Osteoblast (primary cell): ENCODE data around the gene IL37. TPM values are rescaled to one million over a fixed set of nuclear protein-coding genes. Genes with fewer than 3 reads are reported as not detected.
A peak's percentile ranks its signal among the peaks of the same experiment; 100 is the strongest.

ENCODE experiments used
- DNase-seq: peaks from one replicate; pipeline ENCODE4 v3.0.0; 2011; ENCODE audit warnings: low spot score, mixed read lengths; ENCODE audit not compliant: insufficient read length; ENCODE audit errors: missing footprints
- H2AFZ ChIP-seq: 2 replicates; pipeline ENCODE4 v1.6.0; 2011; ENCODE audit warnings: mild to moderate bottlenecking, low read length
- H3K27ac ChIP-seq: 2 replicates; pipeline ENCODE4 v1.5.1; 2011; ENCODE audit warnings: mild to moderate bottlenecking, low read depth, low read length, moderate library complexity
- H3K27me3 ChIP-seq: 2 replicates; pipeline ENCODE4 v1.6.0; 2012; ENCODE audit warnings: mild to moderate bottlenecking, control low read depth, inconsistent platforms, low read length, moderate library complexity; ENCODE audit not compliant: insufficient read depth
- H3K36me3 ChIP-seq: 2 replicates; pipeline ENCODE4 v1.5.1; 2011; ENCODE audit warnings: mild to moderate bottlenecking, low read length, control low read depth, moderate library complexity; ENCODE audit not compliant: insufficient read depth
- H3K4me1 ChIP-seq: 2 replicates; pipeline ENCODE4 v1.5.1; 2011; ENCODE audit warnings: mild to moderate bottlenecking, low read length, control low read depth, moderate library complexity; ENCODE audit not compliant: insufficient read depth
- H3K4me2 ChIP-seq: 2 replicates; pipeline ENCODE4 v1.6.0; 2011; ENCODE audit warnings: mild to moderate bottlenecking, low read length; ENCODE audit not compliant: insufficient read depth
- H3K4me3 ChIP-seq: fragments of 200-600 bp; sonication (generic); 3 replicates; pipeline ENCODE4 v1.5.1; 2012; ENCODE audit warnings: mild to moderate bottlenecking, low read length, inconsistent platforms; ENCODE audit not compliant: insufficient read depth
- H3K79me2 ChIP-seq: 2 replicates; pipeline ENCODE4 v1.6.0; 2012; ENCODE audit warnings: mild to moderate bottlenecking, low read length, control low read depth, inconsistent platforms; ENCODE audit not compliant: insufficient read depth
- H3K9me3 ChIP-seq: 2 replicates; pipeline ENCODE4 v1.5.1; 2011; ENCODE audit warnings: low read depth, low read length, control low read depth
- H4K20me1 ChIP-seq: 2 replicates; pipeline ENCODE4 v1.6.0; 2012; ENCODE audit warnings: mild to moderate bottlenecking, low read length, control low read depth; ENCODE audit not compliant: insufficient read depth
- total RNA-seq: library from RNA; depleted of rRNA; stranded (reverse); fragments of >200 nt; gene quantifications from 2 replicates; pipeline ENCODE4 v1.2.3, GENCODE V29; 2012
- TF ChIP-seq, protein P1 (sequence below): IDR thresholded peaks from 2 replicates; pipeline ENCODE4 v1.5.1; 2011; ENCODE audit warnings: mild to moderate bottlenecking, low read depth, low read length, moderate library complexity; ENCODE audit errors: extremely low read depth

Gene IL37
- total RNA-seq, 1 donor: not detected

DNA sequence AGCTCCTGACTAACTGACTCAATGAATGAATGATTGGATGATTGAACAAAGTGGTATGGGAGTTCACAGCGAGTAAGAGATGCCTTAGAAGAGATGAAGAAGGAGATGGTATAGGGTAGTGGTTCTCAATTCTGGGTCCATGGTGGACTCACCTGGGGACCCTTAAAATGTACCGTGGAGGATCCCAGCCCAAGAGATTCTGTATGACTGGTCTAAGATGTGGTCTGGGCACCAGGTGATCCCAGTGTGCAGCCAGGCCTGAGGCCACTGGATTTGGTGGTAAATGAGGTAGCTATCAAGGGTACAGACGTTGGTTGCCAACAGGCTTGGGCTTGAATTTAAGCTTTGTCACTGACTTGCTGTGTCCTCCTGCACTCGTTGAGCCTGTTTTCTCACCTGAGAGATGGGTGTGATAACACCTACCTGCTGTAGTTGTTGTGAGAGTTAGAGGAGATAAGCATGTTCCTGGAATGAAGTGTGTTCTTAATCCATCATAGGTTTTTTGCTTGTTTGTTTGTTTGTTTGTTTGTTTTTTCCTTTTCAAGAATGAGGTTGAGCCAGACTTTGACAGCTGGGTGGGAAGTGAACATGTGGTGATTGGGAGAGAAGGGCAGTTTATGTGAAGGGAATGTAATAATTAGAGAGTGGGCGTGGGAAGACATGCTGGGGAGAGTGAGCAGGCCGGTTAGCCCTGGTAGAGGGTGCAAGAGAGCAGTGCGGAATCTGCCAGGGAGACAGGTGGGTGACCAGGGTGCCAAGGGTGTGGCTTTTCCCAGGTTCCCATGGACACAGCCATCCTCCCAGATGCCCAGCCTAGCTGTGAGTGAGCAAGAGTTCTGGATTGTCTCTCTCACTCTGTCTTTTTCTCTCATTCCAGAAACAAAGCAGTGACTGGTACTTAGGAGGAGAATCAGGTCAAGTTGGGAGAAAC lies 43.0 kb upstream of the IL37 start:
- peaks cover 12% of the 10 kb centered on the region for H3K4me1 ChIP-seq
- no peak overlapping the region for H2AFZ ChIP-seq
- no peaks in the 10 kb centered on the region for H4K20me1 ChIP-seq
- no peaks in the 10 kb centered on the region for H3K27me3 ChIP-seq
- DNase-seq: no peak
- no peak overlapping the region for H3K4me2 ChIP-seq
- TF ChIP-seq, protein P1, sequence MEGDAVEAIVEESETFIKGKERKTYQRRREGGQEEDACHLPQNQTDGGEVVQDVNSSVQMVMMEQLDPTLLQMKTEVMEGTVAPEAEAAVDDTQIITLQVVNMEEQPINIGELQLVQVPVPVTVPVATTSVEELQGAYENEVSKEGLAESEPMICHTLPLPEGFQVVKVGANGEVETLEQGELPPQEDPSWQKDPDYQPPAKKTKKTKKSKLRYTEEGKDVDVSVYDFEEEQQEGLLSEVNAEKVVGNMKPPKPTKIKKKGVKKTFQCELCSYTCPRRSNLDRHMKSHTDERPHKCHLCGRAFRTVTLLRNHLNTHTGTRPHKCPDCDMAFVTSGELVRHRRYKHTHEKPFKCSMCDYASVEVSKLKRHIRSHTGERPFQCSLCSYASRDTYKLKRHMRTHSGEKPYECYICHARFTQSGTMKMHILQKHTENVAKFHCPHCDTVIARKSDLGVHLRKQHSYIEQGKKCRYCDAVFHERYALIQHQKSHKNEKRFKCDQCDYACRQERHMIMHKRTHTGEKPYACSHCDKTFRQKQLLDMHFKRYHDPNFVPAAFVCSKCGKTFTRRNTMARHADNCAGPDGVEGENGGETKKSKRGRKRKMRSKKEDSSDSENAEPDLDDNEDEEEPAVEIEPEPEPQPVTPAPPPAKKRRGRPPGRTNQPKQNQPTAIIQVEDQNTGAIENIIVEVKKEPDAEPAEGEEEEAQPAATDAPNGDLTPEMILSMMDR: no peak
- H3K36me3 ChIP-seq: no peaks in the 10 kb centered on the region
- H3K27ac ChIP-seq: no peak overlapping the region
- H3K9me3 ChIP-seq: no peaks in the 10 kb centered on the region
- no peak overlapping the region for H3K4me3 ChIP-seq
- H3K79me2 ChIP-seq: no peaks in the 10 kb centered on the region

GRCh38 chr2:112869258-112869842 lies 41.6 kb upstream of the IL37 start:
- TF ChIP-seq, protein P1: no peak
- peak overlapping the region; percentile 39 for H3K4me2 ChIP-seq
- peak; percentile 47 for DNase-seq

GRCh38 chr2:112870841-112871835 lies 39.8 kb upstream of the IL37 start:
- no peaks in the 10 kb centered on the region for H3K79me2 ChIP-seq
- H3K27ac ChIP-seq: no peak overlapping the region
- peaks cover 12% of the 10 kb centered on the region for H3K4me1 ChIP-seq
- H2AFZ ChIP-seq: no peak overlapping the region
- no peak for DNase-seq
- no peaks in the 10 kb centered on the region for H3K27me3 ChIP-seq
- no peaks in the 10 kb centered on the region for H3K36me3 ChIP-seq
- TF ChIP-seq, protein P1: no peak
- no peak overlapping the region for H3K4me2 ChIP-seq
- no peaks in the 10 kb centered on the region for H3K9me3 ChIP-seq
- H3K4me3 ChIP-seq: no peak overlapping the region
- H4K20me1 ChIP-seq: no peaks in the 10 kb centered on the region

More at GRCh38 chr2:112869258-112869842, 41.6 kb upstream of the IL37 start:
- H3K4me1 ChIP-seq: peaks cover 12% of the 10 kb centered on the region
- H3K36me3 ChIP-seq: no peaks in the 10 kb centered on the region
- H3K27ac ChIP-seq: no peak overlapping the region
- H3K4me3 ChIP-seq: no peak overlapping the region
- H3K27me3 ChIP-seq: no peaks in the 10 kb centered on the region
- no peak overlapping the region for H2AFZ ChIP-seq
- no peaks in the 10 kb centered on the region for H3K79me2 ChIP-seq
- H3K9me3 ChIP-seq: no peaks in the 10 kb centered on the region
- H4K20me1 ChIP-seq: no peaks in the 10 kb centered on the region
